Activated T-helper 9 cell treated with anti-CD3 and anti-CD28 coated beads, Interleukin-2, amount 50 U/mL, for 16 hours (primary cell): ENCODE data around the gene BTBD2.
"Not testable (repeated sequence)": the region's sequence is repeated elsewhere in the genome, so short reads cannot be mapped to it uniquely, and the experiment has no call there.

Experiments used
- DNase-seq: peaks from one replicate; pipeline ENCODE4 v3.0.0-alpha.2; 2020; ENCODE audit warnings: low read depth

BTBD2 gene

DNA sequence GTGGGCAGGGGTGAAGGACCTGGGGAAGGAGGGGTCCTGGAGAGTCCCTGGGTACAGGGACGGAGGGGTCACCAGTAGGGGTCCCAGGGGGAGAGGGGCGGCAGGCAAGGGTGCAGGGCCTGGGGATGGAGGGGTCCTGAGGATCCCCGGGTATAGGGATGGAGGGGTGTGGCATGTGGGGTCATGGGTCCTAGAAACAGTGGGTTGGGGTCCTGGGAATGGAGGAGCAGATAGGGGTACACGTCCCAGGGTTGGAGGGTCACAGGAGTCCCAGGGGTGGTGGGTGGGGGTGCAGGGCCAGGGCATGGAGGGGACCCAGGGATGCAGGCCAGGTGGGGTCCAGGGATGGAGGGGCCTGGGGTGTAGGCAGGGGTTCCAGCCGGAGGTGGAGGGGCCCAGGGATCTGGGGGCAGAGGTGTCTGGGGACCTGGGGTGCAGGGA, 1.4 kb downstream of the BTBD2 start:
- DNase-seq, result no peak

DNA sequence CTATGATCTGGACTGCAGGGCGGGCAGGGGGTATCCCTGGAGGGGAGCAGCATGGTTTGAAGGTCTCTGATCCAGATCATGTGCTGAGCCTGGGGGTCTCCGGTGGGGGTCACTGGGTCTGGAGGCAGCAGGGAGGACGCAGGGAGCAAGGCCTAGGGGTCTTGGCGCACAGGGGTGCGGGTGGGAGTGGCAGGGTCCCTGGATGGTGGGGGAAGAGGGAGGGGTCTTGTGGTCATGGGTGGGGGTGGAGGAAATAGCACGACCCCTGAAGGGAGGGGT, 1.9 kb downstream of the BTBD2 start:
- no peak for DNase-seq

DNA sequence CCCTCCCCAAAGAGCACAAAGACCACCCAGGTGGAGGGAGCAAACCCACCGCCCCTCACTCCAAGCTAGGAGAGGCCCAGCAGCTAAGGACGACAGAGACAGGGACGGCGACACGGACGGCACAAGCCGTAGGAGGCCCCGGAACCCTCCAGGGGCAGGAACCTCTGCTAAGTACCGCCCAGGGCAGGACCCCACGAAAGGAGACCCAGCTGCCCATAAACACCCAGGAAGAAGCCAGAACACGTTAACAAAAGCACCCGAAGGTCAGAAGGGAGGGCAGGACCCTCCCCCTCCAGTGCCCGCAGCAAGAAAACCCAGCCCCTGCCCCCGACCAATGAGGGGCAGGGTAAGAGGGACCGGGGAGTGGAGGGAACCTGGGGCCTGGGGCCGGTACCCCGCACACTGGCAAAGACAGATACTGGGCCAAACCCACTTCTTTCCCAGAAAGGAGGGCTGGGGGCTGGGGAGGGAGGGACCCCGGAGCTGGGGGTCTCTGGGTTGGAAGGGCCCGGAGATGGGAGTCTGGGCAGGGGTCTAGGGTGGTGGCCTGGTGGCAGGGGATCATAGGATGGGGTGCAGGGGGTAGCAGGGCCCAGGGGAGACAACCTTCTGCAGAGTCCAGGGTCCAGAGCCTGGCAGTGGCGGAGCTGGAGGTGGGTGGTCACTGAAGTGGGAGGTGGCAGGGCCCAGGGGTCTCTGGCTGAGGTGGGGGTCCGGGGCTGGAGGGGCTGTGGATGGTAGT, 2.4 kb downstream of the BTBD2 start:
- no peak for DNase-seq

DNA sequence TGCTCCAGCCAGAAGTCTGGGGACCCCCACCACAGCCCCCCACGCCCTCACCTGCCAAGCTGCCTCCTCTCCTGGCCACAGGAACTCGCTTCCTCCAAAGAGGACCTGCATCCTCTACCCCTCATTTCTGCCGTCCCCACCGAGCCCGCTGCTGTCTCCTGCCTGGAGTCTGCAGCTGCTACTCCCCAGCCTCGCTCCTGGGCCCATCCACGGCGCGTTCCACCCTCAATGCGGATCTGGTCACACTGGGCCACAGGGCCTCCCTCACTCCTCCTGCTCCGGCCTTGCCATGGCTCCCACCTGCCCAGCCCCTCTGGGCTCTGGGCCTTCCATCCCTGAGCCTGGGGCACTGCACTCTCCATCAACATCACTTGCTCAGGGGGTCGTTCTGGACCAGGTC, 4.3 kb downstream of the BTBD2 start:
- DNase-seq, result no peak

DNA sequence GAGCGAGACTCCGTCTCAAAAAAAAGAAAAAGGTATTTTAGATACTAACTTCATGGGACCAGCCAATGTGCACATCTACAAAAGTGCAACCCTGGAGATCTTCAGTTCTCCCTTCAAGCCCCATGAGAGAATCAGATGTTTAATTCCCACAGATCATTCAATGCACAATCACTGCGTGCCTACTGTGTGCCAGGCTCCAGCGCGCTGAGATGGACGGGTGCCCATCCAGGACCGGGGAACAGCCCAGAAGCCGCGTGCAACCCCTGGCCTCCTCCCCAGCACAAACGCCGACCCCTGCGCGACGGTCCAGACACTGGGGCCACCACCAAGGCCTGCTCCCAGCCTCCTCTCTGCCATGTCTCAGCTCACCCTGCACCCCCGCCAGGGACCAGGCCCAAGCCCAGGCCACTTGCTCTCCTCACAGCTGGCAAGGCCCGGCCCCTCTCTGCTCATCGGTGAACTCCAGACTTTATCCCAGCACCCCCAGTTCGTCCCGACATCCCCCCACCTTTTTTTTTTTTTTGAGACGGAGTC, 5.3 kb downstream of the BTBD2 start:
- DNase-seq, result no peak

DNA sequence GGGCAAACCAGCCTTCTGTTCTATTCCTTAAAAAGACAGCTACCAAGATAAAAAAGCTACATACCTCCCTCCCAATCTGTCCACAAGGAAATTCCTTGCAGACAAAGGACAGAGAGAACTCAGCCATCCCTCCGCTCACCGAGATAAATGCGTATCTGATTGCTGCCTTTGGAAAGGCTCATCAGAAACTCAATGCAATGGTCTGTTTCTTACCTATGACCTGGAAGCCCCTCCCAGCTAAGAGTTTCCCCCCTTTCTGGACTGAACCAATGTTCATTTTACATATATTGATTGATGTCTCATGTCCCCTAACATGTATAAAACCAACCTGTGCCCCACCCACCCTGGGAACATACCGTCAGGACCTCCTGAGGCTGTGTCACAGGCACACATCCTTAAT, 11.6 kb downstream of the BTBD2 start:
- no peak for DNase-seq

DNA sequence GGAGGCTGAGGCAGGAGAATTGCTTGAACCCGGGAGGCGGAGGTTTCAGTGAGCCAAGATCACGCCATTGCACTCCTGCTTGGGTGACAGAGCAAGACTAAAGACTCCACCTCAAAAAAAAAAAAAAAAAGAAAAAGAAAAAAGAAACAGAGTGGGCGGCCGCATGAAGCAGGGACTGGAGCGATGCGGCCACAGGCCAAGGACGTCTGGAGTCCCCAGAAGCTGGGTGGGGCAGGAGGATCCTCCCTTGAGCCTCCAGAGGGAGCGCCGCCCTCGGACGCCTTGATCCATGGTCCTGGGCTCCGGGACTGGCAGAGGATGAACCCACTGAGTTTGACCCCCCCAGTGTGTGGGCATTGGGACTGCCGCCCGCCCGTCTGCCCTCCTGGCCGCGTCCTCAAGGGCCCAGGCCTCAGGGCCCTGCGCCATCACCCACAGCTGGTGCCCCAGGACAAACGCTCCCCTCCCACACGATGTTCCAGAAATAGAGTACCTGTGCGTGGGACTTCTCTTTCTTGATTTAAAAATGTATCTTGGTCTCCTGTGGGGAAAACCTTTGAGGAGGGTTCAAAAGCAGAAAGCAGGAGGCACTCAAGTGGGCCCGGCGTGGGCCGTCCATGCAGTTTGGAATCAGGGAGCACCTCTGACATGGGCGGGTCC, 15.5 kb downstream of the BTBD2 start:
- DNase-seq, result no peak

DNA sequence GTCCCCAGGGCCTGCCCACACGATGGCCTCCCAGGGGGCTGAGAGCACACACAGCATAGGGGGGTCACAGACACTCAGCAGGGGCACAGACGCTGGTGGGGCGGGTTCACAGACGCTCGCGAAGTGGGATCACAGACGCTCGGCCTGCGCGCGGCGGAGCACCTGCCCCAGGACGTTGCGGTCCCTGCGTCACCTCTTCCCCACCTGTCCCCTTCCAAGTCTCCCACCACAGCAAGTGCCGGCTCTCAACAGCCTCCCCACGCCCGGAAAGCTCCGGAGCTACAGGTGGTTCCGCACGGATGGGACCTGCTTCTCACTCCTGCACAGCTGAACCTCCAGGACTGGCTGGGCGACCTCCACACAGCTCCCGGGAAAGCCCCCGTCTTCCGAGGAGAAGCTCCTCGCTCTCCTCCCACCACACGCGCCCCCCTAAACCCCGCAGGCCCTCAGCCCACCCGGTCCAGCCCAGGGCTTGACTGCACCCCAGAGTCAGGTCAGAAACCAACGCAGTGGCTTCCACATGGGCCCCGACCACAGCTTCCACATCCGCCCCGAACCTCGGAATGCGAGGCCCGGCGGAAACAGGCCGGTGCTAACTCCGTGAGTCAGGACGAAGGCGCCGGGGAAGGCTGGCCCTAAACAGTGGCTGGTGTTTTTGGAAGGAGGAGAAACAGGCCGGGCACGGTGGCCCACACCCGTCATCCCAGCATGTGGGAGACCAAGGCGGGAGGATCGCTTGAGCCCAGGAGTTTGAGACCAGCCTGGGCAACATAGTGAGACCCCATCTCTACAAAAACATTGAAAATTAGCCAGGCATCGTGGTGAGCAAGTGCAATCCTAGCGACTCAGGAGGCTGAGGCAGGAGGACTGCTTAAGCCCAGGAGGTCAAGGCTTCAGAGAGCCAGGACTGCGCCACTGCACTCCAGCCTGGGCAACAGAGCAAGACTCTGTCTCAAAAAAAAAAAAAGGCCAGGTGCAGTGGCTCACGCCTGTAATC, 16.5 kb downstream of the BTBD2 start:
- DNase-seq, result no peak

DNA sequence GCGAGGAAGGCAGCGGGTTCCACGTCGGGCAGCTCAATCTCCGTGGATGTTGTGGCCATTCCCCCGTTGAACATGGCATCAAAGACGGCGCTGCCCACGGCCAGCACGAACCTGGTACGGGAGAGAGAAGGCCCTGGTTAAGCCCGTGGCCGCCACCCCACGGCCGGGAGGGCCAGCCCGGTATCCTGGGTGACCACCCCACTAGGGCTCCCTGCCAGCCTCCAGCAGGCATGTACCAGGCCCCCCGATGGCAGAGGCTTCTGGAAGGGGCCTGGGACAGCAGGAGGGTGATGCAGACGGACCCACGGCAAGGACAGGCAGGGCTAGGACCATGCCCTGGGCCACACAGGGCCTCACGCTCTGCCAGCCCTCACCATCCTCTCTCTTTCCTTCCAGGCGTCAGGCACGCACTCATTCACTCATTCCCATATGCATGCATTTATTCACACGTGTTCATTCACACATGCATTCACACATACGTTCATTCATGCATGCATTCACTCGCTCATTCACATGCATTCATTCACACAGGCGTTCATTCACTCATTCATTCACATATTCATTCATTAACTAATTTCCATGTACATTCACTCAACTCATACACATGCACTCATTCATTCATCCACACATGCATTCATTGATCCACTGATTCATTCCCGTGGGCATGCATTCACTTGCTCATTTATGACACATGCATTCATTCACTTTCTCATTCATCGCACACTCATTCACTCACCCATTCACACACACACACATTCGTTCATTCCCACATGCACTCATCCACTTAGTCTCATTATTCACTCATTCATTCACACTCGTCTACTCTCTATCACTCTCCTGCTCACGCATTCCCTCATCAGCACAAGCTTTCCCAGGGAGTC, 17.9 kb downstream of the BTBD2 start:
- DNase-seq, result no peak

DNA sequence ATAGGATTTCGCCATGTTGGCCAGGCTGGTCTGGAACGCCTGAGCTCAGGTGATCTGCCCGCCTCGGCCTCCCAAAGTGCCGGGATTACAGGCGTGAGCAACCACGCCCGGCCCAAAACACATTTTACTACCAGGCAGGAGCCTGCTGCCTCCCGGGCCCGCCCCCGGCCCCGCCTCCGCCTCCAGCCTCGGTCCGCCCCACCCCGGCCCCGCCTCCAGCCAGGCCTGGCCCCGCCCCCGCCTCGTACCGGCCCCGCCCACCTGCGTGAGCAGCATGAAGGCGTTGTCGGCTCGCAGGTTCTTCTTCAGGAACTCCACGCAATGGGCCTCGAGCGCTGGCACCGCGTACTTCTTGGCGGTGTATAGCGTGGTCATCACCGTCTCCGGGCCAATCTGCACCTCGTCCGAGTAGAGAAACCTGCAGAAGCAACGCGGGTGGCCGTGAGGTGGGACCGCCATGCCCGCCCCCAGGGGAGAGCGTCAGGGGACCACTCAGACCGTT, 22.7 kb downstream of the BTBD2 start:
- DNase-seq, result no peak

DNA sequence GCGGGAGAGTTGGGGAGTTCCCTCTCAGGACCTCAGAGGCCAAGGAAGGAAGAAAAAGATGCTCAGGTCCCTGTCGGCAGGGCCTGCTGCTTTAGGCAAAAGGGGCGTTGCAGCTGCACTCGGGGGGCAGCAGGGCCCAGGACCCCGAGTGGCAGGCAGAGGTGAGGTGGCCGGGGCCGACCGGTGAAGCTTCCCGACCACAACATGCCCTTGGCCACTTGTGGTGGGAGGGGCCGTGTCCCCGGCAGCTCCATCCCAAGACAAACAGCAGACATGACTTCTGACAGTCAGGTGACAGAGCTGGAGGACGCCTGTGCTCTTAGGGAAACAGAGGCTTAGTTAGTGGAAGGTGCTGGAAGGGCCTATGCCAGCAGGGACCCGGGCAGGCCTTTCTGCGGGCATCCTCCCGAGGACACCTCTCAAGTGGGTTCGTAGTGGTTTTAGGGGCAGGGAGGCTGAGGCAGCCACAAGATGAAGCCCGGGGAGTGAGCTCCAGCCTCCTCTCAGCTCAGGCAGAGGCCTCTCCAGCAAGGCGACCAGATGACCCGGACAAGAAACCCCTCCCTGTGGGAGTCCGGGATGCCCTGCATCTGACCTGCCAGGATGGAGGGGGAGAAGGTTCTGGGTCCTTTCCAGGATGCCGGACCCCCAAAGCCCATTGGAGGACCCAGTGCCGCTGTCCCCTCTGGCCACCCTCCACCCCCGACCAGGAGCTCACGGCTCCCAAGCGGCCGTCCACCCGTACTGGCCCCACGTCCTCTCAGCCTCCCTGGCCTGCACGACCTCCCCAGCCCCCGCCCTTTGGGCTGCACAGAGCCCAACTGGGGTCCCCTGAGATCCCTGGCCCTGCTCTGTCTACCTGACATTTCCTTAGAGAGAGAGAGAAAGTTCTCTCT, 24.2 kb downstream of the BTBD2 start:
- no peak for DNase-seq

DNA sequence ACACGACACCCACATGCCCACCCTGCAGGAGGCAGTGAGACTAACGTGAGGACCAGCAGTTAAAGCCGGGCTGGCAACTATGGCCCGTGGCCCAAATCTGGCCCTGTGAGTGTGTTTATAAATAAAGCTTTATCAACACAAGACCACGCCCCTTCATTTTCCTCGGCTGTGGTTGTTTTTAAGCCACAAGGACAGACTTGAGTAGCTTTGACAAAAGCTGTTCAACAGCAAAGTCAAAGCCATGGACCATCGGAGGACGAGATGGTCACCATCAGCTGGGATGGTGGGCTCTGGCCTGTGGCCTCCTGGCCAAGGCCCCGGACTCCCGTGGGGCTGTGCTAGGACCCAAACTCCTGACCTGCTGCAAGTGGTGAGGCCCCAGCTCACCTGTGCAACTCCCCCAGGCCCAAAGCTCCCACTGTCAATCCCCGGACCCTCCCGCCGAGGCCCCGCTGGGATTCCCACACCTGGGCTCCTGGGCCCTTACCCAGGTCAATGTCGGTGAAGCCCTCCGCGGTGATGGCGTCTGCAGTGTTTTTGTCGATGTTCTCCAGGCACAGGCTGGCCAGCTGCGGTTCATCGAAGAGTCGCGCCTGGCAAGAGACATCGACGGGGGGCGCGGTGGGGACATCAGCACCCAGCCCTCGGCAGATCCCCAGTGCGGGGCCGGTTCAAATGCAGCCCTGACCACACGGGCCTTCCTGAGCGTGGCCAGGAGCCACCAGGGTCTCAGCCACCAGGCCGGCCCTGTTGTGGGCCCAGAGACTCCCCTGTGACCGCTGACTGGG, 25.1 kb downstream of the BTBD2 start:
- no peak for DNase-seq

DNA sequence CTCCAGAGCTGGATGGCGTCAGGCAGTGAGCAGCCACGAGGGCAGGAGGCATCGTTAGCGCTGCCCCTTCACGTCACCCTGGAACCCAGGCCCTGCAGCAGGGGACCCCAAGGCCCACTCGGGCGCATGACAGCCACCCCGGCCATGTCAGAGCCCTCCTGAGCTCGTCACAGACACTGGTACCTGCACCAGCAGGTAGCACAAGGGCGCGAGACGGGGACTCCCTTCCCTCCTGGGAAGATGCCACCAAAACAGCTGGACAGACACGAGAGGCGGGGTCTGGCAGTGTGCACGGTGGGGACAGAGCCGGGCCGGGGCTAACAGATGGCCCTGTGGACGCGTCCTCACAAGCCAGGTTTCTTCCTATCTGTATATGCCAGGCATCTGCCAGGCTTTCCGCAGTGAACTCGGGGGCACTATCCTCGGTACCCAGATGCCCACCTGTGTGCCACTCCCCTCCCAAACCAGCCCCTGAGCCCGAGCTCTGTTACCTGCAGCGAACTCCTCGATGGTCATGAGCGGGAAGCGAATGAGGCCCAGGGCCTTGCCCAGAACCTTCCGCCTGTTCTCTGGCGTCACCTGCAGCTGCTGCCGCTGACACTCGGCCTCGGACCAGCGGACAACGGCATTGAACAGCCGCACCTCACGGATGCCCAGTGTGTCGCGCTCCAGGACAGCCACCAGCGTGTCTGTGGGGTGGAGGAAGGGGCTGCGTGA, 25.8 kb downstream of the BTBD2 start:
- DNase-seq, result no peak

DNA sequence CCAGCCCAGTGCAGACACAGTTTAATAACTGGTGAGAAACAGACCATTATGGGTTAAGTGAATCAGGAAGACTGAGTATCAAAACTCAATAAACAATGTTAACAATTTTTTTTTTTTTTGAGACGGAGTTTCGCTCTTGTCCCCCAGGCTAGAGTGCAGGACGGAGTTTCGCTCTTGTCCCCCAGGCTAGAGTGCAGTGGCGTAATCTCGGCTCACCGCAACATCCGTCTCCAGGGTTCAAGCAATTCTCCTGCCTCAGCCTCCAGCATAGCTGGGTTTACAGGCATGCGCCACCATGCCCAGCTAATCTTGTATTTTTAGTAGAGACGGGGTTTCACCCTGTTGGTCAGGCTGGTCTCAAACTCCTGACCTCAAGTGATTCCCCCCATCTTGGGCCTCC, 27.1 kb downstream of the BTBD2 start:
- not testable (repeated sequence) for DNase-seq

DNA sequence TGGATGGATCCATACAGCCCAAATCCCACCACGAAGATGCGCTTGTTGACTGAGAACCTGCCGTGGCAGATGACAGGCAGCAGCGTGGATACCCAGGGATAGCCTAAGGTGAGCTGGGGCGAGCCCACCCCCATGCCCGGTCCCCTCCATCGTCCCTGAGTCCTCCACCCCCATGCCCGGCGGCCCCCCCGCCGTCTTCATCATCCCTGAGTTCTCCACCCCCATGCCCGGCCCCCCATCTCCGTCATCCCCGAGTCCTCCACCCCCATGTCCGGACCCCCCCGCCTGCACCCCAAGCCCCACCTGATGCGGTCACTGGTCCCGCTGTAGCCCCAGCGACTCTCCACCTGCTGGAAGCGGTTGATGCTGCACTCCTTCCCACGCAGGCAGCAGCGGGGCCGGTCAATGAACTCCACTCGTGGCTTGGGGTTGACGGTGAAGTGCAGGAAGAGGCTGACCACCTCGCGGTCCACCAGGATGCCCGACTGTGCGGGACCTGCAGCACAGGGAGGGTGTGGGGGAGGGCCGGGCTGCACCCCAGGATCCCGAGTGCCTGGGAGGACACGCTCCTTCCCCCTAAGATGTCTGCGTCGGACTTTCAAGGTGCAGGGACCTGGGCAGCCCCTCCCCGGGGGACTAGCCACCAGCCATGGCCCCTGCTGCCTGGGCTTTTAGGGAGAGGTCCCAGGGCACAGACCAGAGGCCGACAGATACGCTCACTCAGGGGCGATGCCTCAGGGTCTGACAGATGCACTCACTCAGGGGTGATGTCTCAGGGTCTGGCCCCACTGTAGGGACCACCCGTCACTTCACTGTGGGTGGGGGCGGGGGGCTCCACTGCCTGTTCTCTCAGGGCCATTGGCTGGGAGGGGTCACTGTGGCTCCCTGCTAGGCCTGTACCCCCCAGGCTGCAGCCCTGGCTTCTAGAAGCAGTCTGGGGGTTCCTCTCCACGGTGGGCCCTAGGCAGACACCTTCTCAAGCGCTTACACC, 28.0 kb downstream of the BTBD2 start:
- no peak for DNase-seq

DNA sequence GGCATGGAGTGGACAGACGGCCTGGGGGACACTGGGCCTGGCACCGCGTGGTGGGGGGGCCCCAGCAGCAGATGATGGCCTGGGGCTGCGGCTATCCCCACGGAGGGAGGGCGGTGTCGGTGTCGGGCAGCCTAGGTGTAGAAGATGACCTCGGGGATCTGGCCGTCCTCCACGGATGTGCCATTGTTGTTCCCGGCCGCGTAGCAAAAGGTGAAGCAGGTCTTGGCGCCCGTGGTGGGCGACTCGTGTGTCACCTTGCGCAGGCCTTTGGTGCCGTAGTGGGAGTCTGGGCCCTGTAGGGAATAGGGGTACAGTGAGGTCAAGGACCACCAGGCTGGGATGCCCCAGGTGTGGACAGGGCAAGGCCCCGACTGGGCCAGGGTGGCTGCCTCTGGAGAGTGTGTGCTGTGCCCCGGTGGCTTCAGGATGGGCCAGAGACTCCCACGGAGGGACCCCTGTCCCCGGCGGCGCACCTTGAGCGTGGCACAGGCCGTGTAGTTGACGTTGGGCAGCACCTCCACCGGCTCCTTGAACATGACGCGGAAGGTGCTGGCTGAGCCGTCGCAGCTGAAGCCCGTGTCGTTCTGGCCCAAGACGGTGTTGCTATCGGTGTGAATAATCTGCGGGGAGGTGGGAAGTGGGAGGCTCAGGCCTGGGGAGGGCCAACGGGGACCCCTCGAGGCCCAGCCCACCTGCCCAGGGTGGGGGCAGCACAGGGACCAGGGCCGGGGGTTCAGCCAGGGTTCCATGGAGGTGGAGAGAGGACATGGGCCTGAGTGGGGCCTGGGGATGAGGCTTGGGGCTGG, 29.0 kb downstream of the BTBD2 start:
- DNase-seq, result no peak
